Measurements from ENCODE around the gene KLRD1. TPM values are rescaled to one million over a fixed set of nuclear protein-coding genes. Genes with fewer than 3 reads are reported as not detected.

KLRD1 gene
- total RNA-seq, 6 experiments from 2014 or later, result 0.68 to 2.3 (median 1.1) TPM

- DNase-seq (no peak), ATAC-seq (no peak)
- 45% methylated on average over 2 of the region's 2 CpGs for WGBS (ENCODE audit: insufficient coverage, low coverage, low lambda C conversion rate, missing lambda C conversion rate)
- H3K4me1 ChIP-seq, result no peaks in the 10 kb centered on the region
- H3K36me3 ChIP-seq, result no peaks in the 10 kb centered on the region
- H3K4me3 ChIP-seq, result no peak overlapping the region
- no peaks in the 10 kb centered on the region for H3K27me3 ChIP-seq
- intact Hi-C loops (cut with DNase I), result no loop called here
- TF ChIP-seq POLR2A (IDR thresholded peaks at IDR 0.05) (no peak), CTCF (IDR thresholded peaks at IDR 0.05) (no peak)
- no peak overlapping the region for H3K27ac ChIP-seq
- no peaks in the 10 kb centered on the region for H3K9me3 ChIP-seq
Observed at GRCh38 chr12:10354502-10354901, 46.8 kb downstream of the KLRD1 start.

GRCh38 chr12:10358131-10358530, 50.5 kb downstream of the KLRD1 start:
- intact Hi-C loops (cut with DNase I), result no loop called here
- no peaks in the 10 kb centered on the region for H3K27me3 ChIP-seq
- no peaks in the 10 kb centered on the region for H3K4me1 ChIP-seq
- WGBS (ENCODE audit: insufficient coverage, low coverage, low lambda C conversion rate, missing lambda C conversion rate), result 43% methylated on average over 1 of the region's 5 CpGs
- H3K27ac ChIP-seq, result no peak overlapping the region
- H3K4me3 ChIP-seq, result no peak overlapping the region
- DNase-seq, result no peak
- no peaks in the 10 kb centered on the region for H3K36me3 ChIP-seq
- TF ChIP-seq CTCF (IDR thresholded peaks at IDR 0.05) (no peak), POLR2A (IDR thresholded peaks at IDR 0.05) (no peak)
- ATAC-seq, result no peak
- H3K9me3 ChIP-seq, result no peaks in the 10 kb centered on the region

GRCh38 chr12:10358969-10359368, 51.3 kb downstream of the KLRD1 start:
- TF ChIP-seq POLR2A (IDR thresholded peaks at IDR 0.05) (no peak), CTCF (IDR thresholded peaks at IDR 0.05) (no peak)
- no peaks in the 10 kb centered on the region for H3K27me3 ChIP-seq
- 100% methylated on average over 1 of the region's 1 CpG for WGBS (ENCODE audit: insufficient coverage, low coverage, low lambda C conversion rate, missing lambda C conversion rate)

GRCh38 chr12:10361084-10361483, 53.4 kb downstream of the KLRD1 start:
- WGBS (ENCODE audit: insufficient coverage, low coverage, low lambda C conversion rate, missing lambda C conversion rate), result 90% methylated on average over 2 of the region's 4 CpGs
- Histone ChIP-seq H3K9me3 (no peaks in the 10 kb centered on the region), H3K36me3 (no peaks in the 10 kb centered on the region), H3K4me3 (no peak overlapping the region), H3K27me3 (no peaks in the 10 kb centered on the region), H3K27ac (no peak overlapping the region), H3K4me1 (peaks cover 0 to 5% (median 0%) of the 10 kb centered on the region in 4 donors)
- no peak for DNase-seq
- ATAC-seq, result no peak
- intact Hi-C loops (cut with DNase I), result no loop called here
- TF ChIP-seq CTCF (IDR thresholded peaks at IDR 0.05) (no peak), POLR2A (IDR thresholded peaks at IDR 0.05) (no peak)

More at GRCh38 chr12:10358969-10359368, 51.3 kb downstream of the KLRD1 start:
- H3K36me3 ChIP-seq, result no peaks in the 10 kb centered on the region
- DNase-seq (no peak), ATAC-seq (no peak)
- no peaks in the 10 kb centered on the region for H3K9me3 ChIP-seq
- intact Hi-C loops (cut with DNase I), result no loop called here
- H3K4me3 ChIP-seq, result no peak overlapping the region
- H3K27ac ChIP-seq, result no peak overlapping the region
- H3K4me1 ChIP-seq, result no peaks in the 10 kb centered on the region

DNA sequence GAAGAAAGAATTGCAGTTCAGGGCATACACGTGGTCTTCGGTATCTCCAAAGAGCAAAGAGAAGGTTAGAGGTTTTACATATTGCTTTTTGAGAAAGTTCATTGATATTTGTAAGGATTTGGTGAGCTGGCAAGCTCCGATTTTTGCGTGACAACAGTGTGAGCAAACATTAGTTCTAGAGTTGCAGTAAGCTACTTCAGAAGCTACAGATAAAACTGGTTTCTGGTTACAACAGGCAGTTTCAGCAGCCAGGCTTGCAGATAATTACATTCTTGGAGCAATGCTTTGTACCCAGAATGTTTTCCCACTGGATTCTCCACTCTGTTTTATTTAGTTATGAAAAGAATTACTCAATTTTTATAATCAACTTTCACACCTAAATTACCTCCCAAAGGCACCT, 54.0 kb downstream of the KLRD1 start:
- Histone ChIP-seq H3K4me3 (no peak overlapping the region), H3K4me1 (peaks cover 0 to 5% (median 0%) of the 10 kb centered on the region in 4 donors), H3K36me3 (no peaks in the 10 kb centered on the region), H3K27me3 (no peaks in the 10 kb centered on the region), H3K27ac (no peak overlapping the region), H3K9me3 (no peaks in the 10 kb centered on the region)
- DNase-seq (no peak), ATAC-seq (no peak)
- WGBS (ENCODE audit: insufficient coverage, low coverage, low lambda C conversion rate, missing lambda C conversion rate), result 51% methylated on average over 4 of the region's 4 CpGs
- intact Hi-C loops (cut with DNase I), result no loop called here
- no peak for TF ChIP-seq CTCF (IDR thresholded peaks at IDR 0.05)
- TF ChIP-seq POLR2A (IDR thresholded peaks at IDR 0.05), result no peak

All from right lobe of liver (tissue), 6 donors.